HCT116 (cell line): ENCODE measurements around the gene RPL11. TPM values are rescaled to one million over a fixed set of nuclear protein-coding genes. Genes with fewer than 3 reads are reported as not detected.
A peak's percentile ranks its signal among the peaks of the same experiment; 100 is the strongest.

Source experiments
- ATAC-seq: fragments of 200-7000 bp; cut with Tn5 transposase; 2 replicates; pipeline ENCODE4 v1.9.1; 2020; ENCODE audit warnings: mild to moderate bottlenecking, moderate library complexity
- BruUV-seq: library from RNA; stranded (reverse); fragments of 400-500 nt; replicated peaks from 2 replicates; lab custom pipeline; 2021; lab: Mats Ljungman, UMichigan
- CTCF ChIA-PET: fragments of 300-600 bp; sonication (Branson Sonifier 250); formaldehyde crosslinking; loops from one replicate; lab custom pipeline; 2021; ENCODE audit warnings: antibody characterized with exemption; lab: Charles Lee
- POLR2A ChIA-PET: fragments of 300-600, 350-600 bp; sonication (Branson Sonifier 250); formaldehyde crosslinking; loops from one replicate; lab custom pipeline; 2021; ENCODE audit warnings: antibody characterized with exemption; lab: Charles Lee
- RAD21 ChIA-PET, 2 experiments: fragments of 300-600 bp; sonication (Branson Sonifier 250); formaldehyde crosslinking; loops; one replicate each; lab custom pipeline; 2023; ENCODE audit warnings: low total read pairs in 2 of 2; ENCODE audit not compliant: uncharacterized antibody in 2 of 2, unreplicated experiment in 2 of 2, low non-redundant PET in 1 of 2; lab: Charles Lee
- DNase-seq: peaks from one replicate; pipeline ENCODE4 v3.0.0-alpha.2; 2010; ENCODE audit warnings: low read depth, low spot score
- H2AFZ ChIP-seq: fragments of 200-600 bp; shearing (Covaris generic), sonication (generic); 2 replicates; pipeline ENCODE4 v1.6.1; 2017; ENCODE audit warnings: low read depth, mixed run types, mixed read lengths, antibody characterized with exemption, low read length; ENCODE audit not compliant: poor library complexity, severe bottlenecking
- H3K27ac ChIP-seq: 2 replicates; pipeline ENCODE4 v1.5.1; 2012; ENCODE audit warnings: low read depth, low read length
- H3K27me3 ChIP-seq: fragments of 200-600 bp; sonication (generic); 2 replicates; pipeline ENCODE4 v1.6.1; 2016; ENCODE audit warnings: mixed run types, low read length, mixed read lengths; ENCODE audit not compliant: insufficient read depth
- H3K36me3 ChIP-seq, 2 experiments: fragments of 200-500 bp in 1 of 2; fragments of 200-600 bp in 1 of 2; sonication (Bioruptor generic) in 1 of 2; sonication (generic) in 1 of 2; 2 replicates each; pipeline versions ENCODE4 v1.5.1 to v1.6.1; 2014 to 2016; ENCODE audit warnings: low read length in 2 of 2, inconsistent platforms in 1 of 2, mixed read lengths in 1 of 2, mixed run types in 1 of 2; ENCODE audit not compliant: insufficient read depth in 2 of 2, control insufficient read depth in 1 of 2
- H3K4me1 ChIP-seq, 2 experiments: fragments of 200-600 bp in 1 of 2; sonication (generic) in 1 of 2; 2 replicates each; pipeline versions ENCODE4 v1.5.1 to v1.6.1; 2012 to 2017; ENCODE audit warnings: low read length in 2 of 2, inconsistent platforms in 1 of 2, mild to moderate bottlenecking in 1 of 2, mixed read lengths in 1 of 2, mixed run types in 1 of 2, moderate library complexity in 1 of 2; ENCODE audit not compliant: insufficient read depth in 2 of 2, control insufficient read depth in 1 of 2
- H3K4me2 ChIP-seq: fragments of 200-600 bp; sonication (generic); 2 replicates; pipeline ENCODE4 v1.6.1; 2017; ENCODE audit warnings: mixed run types, low read length, mixed read lengths
- H3K4me3 ChIP-seq, 2 experiments: fragments of 200-600 bp in 1 of 2; sonication (generic) in 1 of 2; replicated peaks in 1 of 2; 2 replicates each; pipeline ENCODE4 v1.5.1; 2011 to 2016; ENCODE audit warnings: low read length in 2 of 2, control low read depth in 1 of 2, low read depth in 1 of 2, mild to moderate bottlenecking in 1 of 2, mixed read lengths in 1 of 2, mixed run types in 1 of 2
- H3K79me2 ChIP-seq: fragments of 200-600 bp; sonication (generic); 2 replicates; pipeline ENCODE4 v1.6.1; 2017; ENCODE audit warnings: mild to moderate bottlenecking, mixed run types, low read length, moderate library complexity, mixed read lengths; ENCODE audit not compliant: insufficient read depth
- H3K9ac ChIP-seq: fragments of 200-600 bp; sonication (generic); 2 replicates; pipeline ENCODE4 v1.6.1; 2016; ENCODE audit warnings: low read length, mixed read lengths
- H3K9me2 ChIP-seq: fragments of 200-600 bp; sonication (generic), shearing (Covaris generic); 2 replicates; pipeline ENCODE4 v1.6.1; 2017; ENCODE audit warnings: mixed run types, mild to moderate bottlenecking, moderate library complexity; ENCODE audit not compliant: insufficient read depth
- H3K9me3 ChIP-seq, 2 experiments: fragments of 200-500 bp in 1 of 2; fragments of 200-600 bp in 1 of 2; sonication (Bioruptor generic) in 1 of 2; sonication (generic) in 1 of 2; 2 replicates each; pipeline ENCODE4 v1.6.1; 2014 to 2017; ENCODE audit warnings: low read length in 2 of 2, mixed read lengths in 2 of 2, inconsistent platforms in 1 of 2, low read depth in 1 of 2, mild to moderate bottlenecking in 1 of 2, mixed run types in 1 of 2, moderate library complexity in 1 of 2; ENCODE audit not compliant: control insufficient read depth in 1 of 2, insufficient read depth in 1 of 2
- H4K20me1 ChIP-seq: fragments of 200-600 bp; sonication (generic), shearing (Covaris generic); 2 replicates; pipeline ENCODE4 v1.6.1; 2017; ENCODE audit warnings: mixed run types, mild to moderate bottlenecking, moderate library complexity; ENCODE audit not compliant: insufficient read depth
- ATF3 ChIP-seq: IDR thresholded peaks from 2 replicates; pipeline ENCODE4 v1.6.1; 2012
- CBX3 ChIP-seq: IDR thresholded peaks from 2 replicates; pipeline ENCODE4 v1.6.1; 2012; ENCODE audit warnings: low read depth
- CEBPB ChIP-seq: IDR thresholded peaks from 2 replicates; pipeline ENCODE4 v1.6.1; 2012; ENCODE audit warnings: low read depth
- CTCF ChIP-seq, 3 experiments: fragments of 200-600 bp in 1 of 3; sonication (generic) in 1 of 3; IDR thresholded peaks in 2 of 3; conservative IDR thresholded peaks in 1 of 3; 2 replicates each; pipeline ENCODE4 v1.5.1; 2012 to 2017; ENCODE audit warnings: low read depth in 2 of 3, low read length in 2 of 3, antibody characterized with exemption in 1 of 3, borderline replicate concordance in 1 of 3, control low read depth in 1 of 3, mild to moderate bottlenecking in 1 of 3, mixed read lengths in 1 of 3, mixed run types in 1 of 3, moderate library complexity in 1 of 3; ENCODE audit not compliant: insufficient read depth in 1 of 3
- EGR1 ChIP-seq: IDR thresholded peaks from 2 replicates; pipeline ENCODE4 v1.6.1; 2012; ENCODE audit warnings: low read depth
- ELF1 ChIP-seq: IDR thresholded peaks from 2 replicates; pipeline ENCODE4 v1.6.1; 2012; ENCODE audit warnings: low read depth, borderline replicate concordance
- JUND ChIP-seq: IDR thresholded peaks from 2 replicates; pipeline ENCODE4 v1.6.1; 2012
- MAX ChIP-seq: IDR thresholded peaks from 2 replicates; pipeline ENCODE4 v1.6.1; 2012
- POLR2A ChIP-seq: IDR thresholded peaks from 2 replicates; pipeline ENCODE4 v1.7.0; 2011; ENCODE audit warnings: borderline replicate concordance; ENCODE audit not compliant: insufficient read depth, insufficient read length; ENCODE audit errors: extremely low read depth
- SIN3A ChIP-seq: IDR thresholded peaks from 2 replicates; pipeline ENCODE4 v1.6.1; 2012; ENCODE audit warnings: low read depth
- SP1 ChIP-seq: IDR thresholded peaks from 2 replicates; pipeline ENCODE4 v1.6.1; 2012; ENCODE audit warnings: low read depth
- TCF7L2 ChIP-seq: IDR thresholded peaks from 2 replicates; pipeline ENCODE4 v1.7.0; 2011; ENCODE audit warnings: borderline replicate concordance, inconsistent platforms; ENCODE audit not compliant: insufficient read depth, insufficient read length; ENCODE audit errors: extremely low read depth
- YY1 ChIP-seq: IDR thresholded peaks from 2 replicates; pipeline ENCODE4 v1.6.1; 2011; ENCODE audit warnings: low read length, low read depth, moderate library complexity, mild to moderate bottlenecking; ENCODE audit not compliant: insufficient replicate concordance; ENCODE audit errors: extremely low read depth
- ZFX ChIP-seq: fragments of 450-650 bp; IDR thresholded peaks from 2 replicates; pipeline ENCODE4 v1.6.1; 2017
- intact Hi-C: fragments of 100-400 bp; cut with micrococcal nuclease; formaldehyde crosslinking; loops from 2 replicates; pipeline ENCODE4 v1.10.0; 2022
- total RNA-seq: library from RNA; stranded (reverse); gene quantifications from one replicate; pipeline ENCODE4 v1.2.1, GENCODE V29; 2021; ENCODE audit not compliant: unreplicated experiment

Gene RPL11
- total RNA-seq, 1 experiment from 2014 or later, result 1,262 TPM

GRCh38 chr1:23742670-23743286 lies 51.2 kb downstream of the RPL11 start:
- no peaks in the 10 kb centered on the region for H3K9me3 ChIP-seq
- ChIA-PET CTCF (no interaction called here), POLR2A (no interaction called here)
- H4K20me1 ChIP-seq, result peaks cover 13% of the 10 kb centered on the region; the same call in 1 of the 2 replicates
- H3K9me2 ChIP-seq, result no peaks in the 10 kb centered on the region
- ATAC-seq, result peak; percentile 65
- BruUV-seq, result no TSS peak
- H3K4me3 ChIP-seq, result peak overlapping the region; percentile 78 to 89
- H3K27me3 ChIP-seq, result no peaks in the 10 kb centered on the region
- peaks cover 0 to 8% of the 10 kb centered on the region in 2 experiments; a peak in 2 of 4 replicates for H3K36me3 ChIP-seq
- H3K4me1 ChIP-seq, result peaks cover 8 to 26% of the 10 kb centered on the region in 2 experiments; a peak in 3 of 4 replicates
- TF ChIP-seq CTCF (IDR thresholded peaks at IDR 0.05 in 2 of 3, conservative IDR thresholded peaks at IDR 0.05 in 1 of 3; ENCODE audit: borderline replicate concordance in 1 of 3, insufficient read depth in 1 of 3, low read depth in 2 of 3, low read length in 2 of 3) (no peak), YY1 (no peak), CEBPB (no peak), ATF3 (no peak), ELF1 (no peak), SIN3A (no peak), CBX3 (no peak), TCF7L2 (no peak), JUND (no peak), POLR2A (no peak), MAX (no peak), SP1 (no peak), EGR1 (no peak), ZFX (no peak)
- TF ChIP-seq, all 23 proteins: peak for 0
- peak overlapping the region; percentile 88 for H3K4me2 ChIP-seq
- H3K9ac ChIP-seq, result peak overlapping the region; percentile 84
- peaks cover 42% of the 10 kb centered on the region for H3K79me2 ChIP-seq
- peak overlapping the region; percentile 69 for H3K27ac ChIP-seq
- DNase-seq, result no peak
- RAD21 ChIA-PET, result no interaction called here
- intact Hi-C loops, result no loop called here
- H2AFZ ChIP-seq, result no peak overlapping the region
